IMR-90 (cell line): ENCODE results near the gene HDHD3. TPM values are rescaled to one million over a fixed set of nuclear protein-coding genes. Genes with fewer than 3 reads are reported as not detected.
"Not testable (repeated sequence)": the region's sequence is repeated elsewhere in the genome, so short reads cannot be mapped to it uniquely, and the experiment has no call there.

Experiments
- ATAC-seq: fragments of 200-7000 bp; cut with Tn5 transposase; 2 replicates; pipeline ENCODE4 v1.9.1; 2020; ENCODE audit warnings: low read depth, mild to moderate bottlenecking, moderate library complexity
- BruUV-seq: library from RNA; stranded (reverse); fragments of 400-500 nt; replicated peaks from 2 replicates; lab custom pipeline; 2021; lab: Mats Ljungman, UMichigan
- CTCF ChIA-PET: fragments of 300-600 bp; formaldehyde crosslinking; extraction: SDS; loops from one replicate; lab custom pipeline; 2021; ENCODE audit warnings: antibody characterized with exemption; lab: Yijun Ruan, JAX
- POLR2A ChIA-PET: fragments of 300-600 bp; sonication (Branson Sonifier 250); formaldehyde crosslinking; loops from one replicate; lab custom pipeline; 2022; ENCODE audit warnings: antibody characterized with exemption; ENCODE audit not compliant: unreplicated experiment; lab: Charles Lee
- DNase-seq: peaks from one replicate; pipeline ENCODE4 v3.0.0; 2013
- H2AFZ ChIP-seq: replicated peaks from 2 replicates; pipeline ENCODE3; 2013; ENCODE audit warnings: low read length, mild to moderate bottlenecking; ENCODE audit not compliant: poor library complexity
- H2AK5ac ChIP-seq: 2 replicates; pipeline ENCODE4 v1.6.1; 2013; ENCODE audit warnings: low read depth, low read length, inconsistent platforms
- H2AK9ac ChIP-seq: replicated peaks from 2 replicates; pipeline ENCODE3; 2013; ENCODE audit warnings: mild to moderate bottlenecking, low read depth, low read length, moderate library complexity; ENCODE audit not compliant: poor library complexity
- H2BK120ac ChIP-seq: 2 replicates; pipeline ENCODE4 v1.6.1; 2013; ENCODE audit warnings: low read depth, low read length, inconsistent platforms
- H2BK15ac ChIP-seq: 3 replicates; pipeline ENCODE4 v1.6.1; 2013; ENCODE audit warnings: low read depth, low read length, inconsistent platforms
- H2BK20ac ChIP-seq: 2 replicates; pipeline ENCODE4 v1.6.1; 2013; ENCODE audit warnings: low read depth, mild to moderate bottlenecking, inconsistent platforms, low read length, moderate library complexity
- H2BK5ac ChIP-seq: 2 replicates; pipeline ENCODE4 v1.6.1; 2013; ENCODE audit warnings: mild to moderate bottlenecking, low read depth, low read length, inconsistent platforms; ENCODE audit not compliant: poor library complexity, severe bottlenecking
- H3K14ac ChIP-seq: replicated peaks from 2 replicates; pipeline ENCODE4 v1.6.1; 2013; ENCODE audit warnings: low read depth, low read length, inconsistent platforms
- H3K18ac ChIP-seq: 2 replicates; pipeline ENCODE4 v1.6.1; 2013; ENCODE audit warnings: low read depth, low read length, control low read depth
- H3K23ac ChIP-seq: 2 replicates; pipeline ENCODE4 v1.6.1; 2013; ENCODE audit warnings: low read depth, low read length, inconsistent platforms
- H3K27ac ChIP-seq: 2 replicates; pipeline ENCODE4 v1.5.1; 2013; ENCODE audit warnings: mild to moderate bottlenecking, control low read depth, low read length; ENCODE audit not compliant: insufficient read depth
- H3K27me3 ChIP-seq: 2 replicates; pipeline ENCODE4 v1.6.1; 2013; ENCODE audit warnings: low read length; ENCODE audit not compliant: control insufficient read depth, insufficient read depth
- H3K36me3 ChIP-seq: 2 replicates; pipeline ENCODE4 v1.6.1; 2013; ENCODE audit warnings: low read length, mixed read lengths; ENCODE audit not compliant: control insufficient read depth, insufficient read depth
- H3K4ac ChIP-seq: 2 replicates; pipeline ENCODE4 v1.6.1; 2013; ENCODE audit warnings: low read depth, low read length, inconsistent platforms
- H3K4me1 ChIP-seq: 2 replicates; pipeline ENCODE4 v1.6.1; 2013; ENCODE audit warnings: low read length, mixed read lengths; ENCODE audit not compliant: control insufficient read depth, insufficient read depth
- H3K4me2 ChIP-seq: 2 replicates; pipeline ENCODE4 v1.6.1; 2013; ENCODE audit warnings: low read depth, mild to moderate bottlenecking, control low read depth, low read length, moderate library complexity
- H3K4me3 ChIP-seq: 2 replicates; pipeline ENCODE4 v1.5.1; 2013; ENCODE audit warnings: low read depth, mild to moderate bottlenecking, control low read depth, low read length, moderate library complexity; ENCODE audit not compliant: insufficient read depth
- H3K56ac ChIP-seq: 2 replicates; pipeline ENCODE4 v1.6.1; 2013; ENCODE audit warnings: low read length, inconsistent platforms; ENCODE audit not compliant: insufficient read depth; ENCODE audit errors: extremely low read depth
- H3K79me1 ChIP-seq, 2 experiments: 2 replicates each; pipeline ENCODE4 v1.6.1; 2013; ENCODE audit warnings: low read length in 2 of 2, inconsistent platforms in 1 of 2, low read depth in 1 of 2
- H3K9ac ChIP-seq: 2 replicates; pipeline ENCODE4 v1.6.1; 2013; ENCODE audit warnings: low read depth, low read length, control low read depth
- H3K9me1 ChIP-seq: 2 replicates; pipeline ENCODE4 v1.6.1; 2013; ENCODE audit warnings: low read length, inconsistent platforms; ENCODE audit not compliant: insufficient read depth
- H3K9me3 ChIP-seq: 2 replicates; pipeline ENCODE4 v1.6.1; 2013; ENCODE audit warnings: low read length; ENCODE audit not compliant: control insufficient read depth, insufficient read depth
- H4K20me1 ChIP-seq: 2 replicates; pipeline ENCODE4 v1.6.1; 2013; ENCODE audit warnings: low read length, inconsistent platforms; ENCODE audit not compliant: insufficient read depth
- H4K5ac ChIP-seq: 2 replicates; pipeline ENCODE4 v1.6.1; 2013; ENCODE audit warnings: mild to moderate bottlenecking, low read depth, low read length, control low read depth
- H4K8ac ChIP-seq, 2 experiments: 2 replicates each; pipeline ENCODE4 v1.6.1; 2013; ENCODE audit warnings: low read depth in 2 of 2, low read length in 2 of 2, control low read depth in 1 of 2, inconsistent platforms in 1 of 2
- H4K91ac ChIP-seq: 2 replicates; pipeline ENCODE4 v1.6.1; 2013; ENCODE audit warnings: low read depth, low read length, inconsistent platforms; ENCODE audit not compliant: insufficient read depth
- WGBS, 2 experiments: methylation state at CpG; one replicate each; pipeline versions ENCODE4 v1.1.5 to v1.1.7; 2013; ENCODE audit warnings: missing lambda C conversion rate in 2 of 2; ENCODE audit not compliant: insufficient read length in 1 of 2; ENCODE audit errors: extremely low coverage in 2 of 2; 5-methylcytosine and 5-hydroxymethylcytosine counted together
- dilution Hi-C: fragments of 300-500 bp; cut with HindIII; formaldehyde crosslinking; loops from one replicate; pipeline ENCODE4 v1.14.3; 2018; ENCODE audit warnings: low sequenced_read_pairs; ENCODE audit not compliant: unreplicated experiment
- in situ Hi-C: fragments of 300-500 bp; cut with MboI; formaldehyde crosslinking; loops from 3 replicates; pipeline ENCODE4 v1.14.3; 2019; ENCODE audit warnings: low sequenced_read_pairs, inconsistent platforms, mixed read lengths
- intact Hi-C: fragments of 100-400 bp; cut with micrococcal nuclease; formaldehyde crosslinking; loops from 2 replicates; pipeline ENCODE4 v1.10.0; 2022
- polyA plus RNA-seq, 3 experiments: library from polyadenylated mRNA; depleted of rRNA; stranded (reverse); fragments of >200 nt; gene quantifications; 2 replicates each; pipeline ENCODE4 v1.2.3, GENCODE V29; 2012; ENCODE audit warnings: low replicate concordance in 1 of 3
- total RNA-seq: library from RNA; depleted of rRNA; stranded (reverse); fragments of >200 nt; gene quantifications from 2 replicates; pipeline ENCODE4 v1.2.3, GENCODE V29; 2012

Gene HDHD3
- total and polyA plus RNA-seq, 2 of the 4 experiments (the other 2 are of a cell fraction): 7.0 to 8.6 TPM

DNA sequence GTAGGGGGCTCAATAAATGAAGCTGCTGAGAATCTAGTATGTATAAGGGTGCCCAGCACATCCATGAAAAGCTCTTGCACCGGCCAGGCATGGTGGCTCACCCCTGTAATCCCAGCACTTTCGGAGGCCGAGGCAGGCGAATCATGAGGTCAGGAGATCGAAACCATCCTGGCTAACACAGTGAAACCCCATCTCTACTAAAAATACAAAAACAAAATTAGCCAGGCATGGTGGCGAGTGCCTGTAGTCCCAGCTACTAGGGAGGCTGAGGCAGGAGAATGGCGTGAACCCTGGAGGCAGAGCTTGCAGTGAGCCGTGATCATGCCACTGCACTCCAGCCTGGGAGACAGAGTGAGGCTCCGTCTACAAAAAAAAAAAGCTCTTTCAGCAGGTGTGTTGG, 29.6 kb upstream of the HDHD3 start:
- H3K27ac ChIP-seq, H2AK5ac ChIP-seq, H3K9me3 ChIP-seq, H2BK120ac ChIP-seq, dilution Hi-C loops, H3K36me3 ChIP-seq, H2BK20ac ChIP-seq, H3K4ac ChIP-seq, H2BK15ac ChIP-seq, H3K18ac ChIP-seq, DNase-seq, H4K91ac ChIP-seq, ATAC-seq, H4K20me1 ChIP-seq, H2BK5ac ChIP-seq, H2AK9ac ChIP-seq, H2AFZ ChIP-seq, intact Hi-C loops, H3K9ac ChIP-seq, H3K14ac ChIP-seq, H3K4me3 ChIP-seq, H3K4me2 ChIP-seq, in situ Hi-C loops, H4K8ac ChIP-seq, H4K5ac ChIP-seq, BruUV-seq, H3K23ac ChIP-seq, H3K9me1 ChIP-seq, H3K4me1 ChIP-seq, H3K27me3 ChIP-seq, H3K56ac ChIP-seq: not testable (repeated sequence)
- POLR2A ChIA-PET: interaction anchor here (0.6 kb wide), 1 partner anchor 132 kb away, joined by 5 read pairs; no protein-coding TSS in a partner anchor
- CTCF ChIA-PET: interaction anchor here (0.6 kb wide), 1 partner anchor 40 kb away, joined by 4 read pairs; no protein-coding TSS in a partner anchor
- peaks cover 12 to 19% of the 10 kb centered on the region in 2 experiments; a peak in 3 of 4 replicates for H3K79me1 ChIP-seq
- 83% methylated on average over 1 of the region's 9 CpGs; no CpG with 5 or more reads in 1 of the 2 experiments for WGBS, 2 experiments
